Cerebellar nuclear complex (tissue), 1 donor: ENCODE measurements around the gene SUGCT.

Source experiments
- DNase-seq, 2 experiments: peaks; one replicate each; lab custom pipeline; 2025; lab: John Stamatoyannopoulos, UW

SUGCT gene

DNA sequence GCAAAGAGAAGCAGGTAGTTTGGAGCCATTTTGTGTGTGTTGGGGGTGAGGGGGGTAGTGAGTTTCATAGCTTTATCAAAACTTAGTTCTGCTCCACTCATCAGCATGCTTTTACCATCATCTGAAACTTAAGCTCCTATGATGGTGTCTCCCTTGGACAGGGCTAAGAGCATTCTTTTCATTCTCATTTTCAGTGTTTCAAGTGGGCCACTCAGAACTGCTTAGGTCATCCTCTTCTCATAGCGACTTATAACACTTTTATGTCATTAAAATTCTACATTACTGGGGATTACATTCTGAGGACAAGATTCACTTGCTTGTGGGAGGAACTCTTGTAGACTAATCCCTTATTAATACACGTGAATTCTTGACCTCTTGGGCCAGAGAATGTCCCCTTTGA is 649.4 kb downstream of the SUGCT start:
- no peak for DNase-seq

DNA sequence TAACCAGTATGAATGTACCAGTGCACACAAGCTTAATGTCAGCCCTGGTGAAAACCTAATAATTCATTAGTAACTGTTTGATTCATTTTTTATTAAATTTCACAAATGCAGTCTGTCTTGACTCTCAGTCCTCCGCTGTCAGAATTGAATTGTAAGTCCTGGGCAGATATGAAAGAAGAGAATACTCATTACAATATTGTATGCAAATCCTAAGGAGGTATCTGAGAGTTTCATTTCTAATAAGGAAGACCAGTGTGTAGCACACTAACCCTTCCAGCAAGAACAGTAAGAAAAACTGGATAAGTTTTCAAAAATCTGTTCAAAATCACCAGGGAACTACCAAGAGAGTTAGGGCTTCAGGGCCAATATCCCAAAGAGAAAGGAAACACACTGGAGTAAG is 652.1 kb downstream of the SUGCT start:
- no peak for DNase-seq

DNA sequence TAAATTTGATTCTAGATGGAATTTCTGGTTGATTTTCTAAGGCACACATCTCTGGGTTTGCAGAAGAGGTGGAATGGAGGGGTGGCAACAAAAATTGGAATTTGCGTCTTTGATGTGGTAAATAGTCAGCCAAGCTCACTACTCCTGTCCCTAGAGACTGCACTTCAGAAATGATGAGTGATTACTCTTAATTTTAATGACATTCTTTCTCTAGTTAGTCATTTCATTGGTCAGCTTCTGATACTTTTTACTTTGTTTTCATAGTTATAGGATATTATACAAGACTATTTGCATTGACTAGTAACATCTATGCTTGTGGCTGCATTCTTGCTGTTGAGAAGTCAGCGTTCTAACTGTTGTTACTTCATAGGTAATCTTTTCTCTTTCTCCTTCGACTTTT is 658.3 kb downstream of the SUGCT start:
- no peak for DNase-seq

DNA sequence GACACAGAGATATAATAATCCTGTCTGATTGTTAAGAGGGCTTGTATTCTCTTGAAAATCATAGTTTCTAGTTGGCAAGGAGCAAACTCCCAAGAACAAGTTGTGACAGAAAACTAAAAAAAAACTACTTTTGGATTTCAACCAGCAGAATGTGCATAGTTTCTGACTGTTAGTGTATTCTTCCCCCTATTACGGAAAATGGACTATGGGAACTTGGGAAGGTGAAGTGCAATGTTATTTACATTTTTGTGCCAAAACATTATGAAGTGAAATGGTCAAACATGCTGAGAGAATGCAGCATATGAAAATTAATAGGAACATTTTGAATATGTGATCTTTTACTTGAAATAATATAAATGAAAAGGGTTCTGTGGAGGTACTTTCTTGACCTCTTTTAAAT is 660.8 kb downstream of the SUGCT start:
- DNase-seq = no peak

DNA sequence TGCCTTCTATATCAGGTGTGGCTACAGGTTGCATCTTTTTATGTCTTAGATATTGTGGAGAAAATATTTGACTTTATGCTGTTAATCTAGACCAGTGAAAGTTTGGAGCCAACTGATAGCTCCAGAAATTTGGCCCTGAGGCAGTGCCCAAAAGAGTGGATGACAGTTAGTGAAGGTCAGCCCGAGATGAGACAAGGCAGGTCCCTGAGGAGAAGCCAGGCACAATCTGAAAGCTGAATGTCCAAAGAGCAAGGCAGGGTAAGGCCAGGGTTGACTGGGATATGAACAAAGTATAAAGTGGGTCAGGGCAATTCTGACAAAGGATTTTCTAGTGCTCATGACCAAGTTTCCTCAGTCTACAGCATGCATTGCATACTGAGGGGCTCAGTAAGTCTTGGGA is 661.9 kb downstream of the SUGCT start:
- DNase-seq = no peak

DNA sequence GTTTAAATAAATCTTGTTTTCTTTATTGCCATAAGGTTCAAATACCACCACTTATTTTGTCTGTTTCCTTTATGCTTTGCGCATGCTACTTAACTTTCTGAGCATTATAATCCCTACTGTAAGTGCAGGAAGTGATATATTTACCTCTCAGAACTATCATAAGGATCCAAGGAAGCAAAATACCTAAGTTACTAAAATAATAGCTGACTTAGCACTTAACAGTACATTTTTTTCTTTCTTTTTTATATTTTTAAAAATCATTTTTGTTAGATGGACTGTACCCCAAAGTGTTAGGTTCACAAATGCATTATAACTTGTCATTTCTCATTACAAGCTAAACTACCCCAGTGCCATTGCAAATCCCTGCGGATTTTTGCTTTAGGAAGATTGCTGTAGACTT is 663.8 kb downstream of the SUGCT start:
- DNase-seq = no peak

DNA sequence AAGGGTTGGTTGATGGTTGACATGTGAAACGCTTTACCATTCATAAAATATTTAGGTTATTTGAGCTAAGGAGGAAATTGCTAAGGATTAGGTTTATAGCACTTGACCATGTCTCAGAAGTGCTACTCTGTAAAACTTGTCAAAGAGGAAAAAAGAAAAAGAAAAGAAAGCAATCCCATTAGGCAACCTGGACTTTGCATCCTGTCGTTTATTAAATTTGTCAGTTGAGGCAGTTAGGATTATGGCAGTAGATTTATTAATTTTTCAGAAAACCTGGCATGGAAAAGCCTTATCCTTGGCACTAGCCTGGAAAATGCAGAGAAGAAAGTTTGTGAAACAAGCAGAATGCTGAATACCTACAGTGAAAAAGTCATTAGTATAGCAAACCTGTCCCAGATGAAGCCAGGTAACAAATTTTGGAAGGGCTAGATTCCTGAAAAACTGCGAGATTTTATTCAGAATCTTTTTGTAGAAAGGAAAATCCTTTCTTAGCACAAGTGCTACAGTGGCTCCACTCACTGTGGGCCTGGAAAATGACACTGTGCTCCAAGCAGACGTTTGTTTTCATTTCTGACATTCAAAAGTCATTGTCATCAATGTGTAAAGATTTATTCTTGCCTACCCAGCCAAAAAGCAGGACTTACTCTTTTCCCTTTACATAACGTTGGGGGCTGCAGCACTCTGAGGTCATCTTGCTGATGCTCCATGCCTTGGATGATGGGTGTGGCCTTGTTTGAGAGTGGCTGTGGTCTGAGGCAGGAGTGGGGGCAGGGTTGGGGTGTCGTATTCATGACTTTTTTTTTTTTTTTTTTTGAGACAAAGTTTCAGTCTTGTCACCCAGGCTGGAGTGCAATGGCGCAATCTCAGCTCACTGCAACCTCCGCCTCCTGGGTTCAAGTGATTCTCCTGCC is 664.9 kb downstream of the SUGCT start:
- DNase-seq = no peak

DNA sequence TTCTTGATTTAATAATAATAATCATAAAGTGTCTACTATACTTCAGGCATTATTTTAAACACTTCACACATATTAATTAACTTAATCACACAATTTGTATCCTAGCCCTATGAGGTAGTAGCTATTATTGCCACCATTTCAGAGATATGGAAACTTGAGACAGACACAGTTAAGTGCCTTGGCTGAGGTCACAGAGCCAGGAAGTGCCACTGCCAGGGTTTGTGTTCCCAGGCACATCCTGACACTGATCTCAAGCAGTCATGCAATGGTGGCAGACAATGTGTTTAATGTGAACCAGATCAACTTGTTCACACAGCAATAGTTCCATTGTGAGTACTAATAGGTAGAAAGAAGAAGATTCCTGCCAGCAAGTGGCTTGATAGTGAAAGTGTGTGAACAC is 666.0 kb downstream of the SUGCT start:
- no peak for DNase-seq

DNA sequence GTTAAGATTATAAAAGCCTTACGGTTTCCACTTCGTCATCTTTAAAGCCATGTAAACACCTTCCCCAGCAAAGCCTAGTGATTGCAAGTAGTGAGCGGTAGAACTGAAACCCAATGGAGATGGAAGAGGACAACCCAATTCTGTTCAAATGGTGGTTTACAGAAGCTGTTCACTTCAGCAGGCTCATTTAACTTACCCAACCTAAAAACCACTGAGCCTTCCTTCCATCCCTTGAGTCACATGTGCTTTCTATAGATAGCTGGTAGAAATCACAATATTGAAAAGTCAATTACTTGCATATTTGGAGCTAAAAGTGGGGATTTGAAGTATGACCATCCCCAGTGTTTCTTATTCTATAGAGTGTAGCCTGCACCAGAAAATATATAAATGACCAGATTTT is 667.7 kb downstream of the SUGCT start:
- DNase-seq = no peak

DNA sequence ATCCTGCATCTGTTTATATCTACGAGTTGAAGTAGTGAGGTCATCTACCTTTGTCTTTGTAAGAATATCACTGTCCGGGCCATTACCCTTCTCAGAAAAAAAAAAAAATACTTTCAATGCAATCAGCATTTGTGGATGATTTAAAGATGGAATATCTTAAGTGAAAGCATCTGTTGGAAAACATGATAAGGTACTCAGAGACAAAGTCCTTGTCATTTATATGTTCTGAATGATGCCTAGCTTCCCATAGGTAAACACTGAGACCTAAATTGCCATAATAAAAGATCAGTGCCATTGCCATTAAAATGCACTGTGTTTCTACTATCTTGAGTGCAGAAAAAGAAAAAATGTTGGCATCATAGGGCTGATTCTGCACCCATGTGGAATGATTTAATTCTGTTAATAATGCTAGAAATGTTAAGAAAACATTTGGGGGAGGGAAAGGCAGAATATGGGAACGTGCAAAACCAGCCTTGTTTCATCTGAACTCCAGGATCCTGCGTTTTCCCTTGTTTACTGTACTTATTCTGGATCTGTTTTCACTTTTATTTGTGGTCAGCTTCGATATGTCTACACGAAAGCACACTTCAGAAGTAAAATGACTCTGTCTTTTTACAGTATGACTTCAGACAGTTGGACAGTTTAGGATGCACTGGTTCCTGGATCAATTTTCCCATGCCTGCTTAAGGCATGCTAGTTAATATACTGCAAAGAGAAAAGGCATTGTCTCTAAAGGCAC is 669.8 kb downstream of the SUGCT start:
- DNase-seq = no peak

DNA sequence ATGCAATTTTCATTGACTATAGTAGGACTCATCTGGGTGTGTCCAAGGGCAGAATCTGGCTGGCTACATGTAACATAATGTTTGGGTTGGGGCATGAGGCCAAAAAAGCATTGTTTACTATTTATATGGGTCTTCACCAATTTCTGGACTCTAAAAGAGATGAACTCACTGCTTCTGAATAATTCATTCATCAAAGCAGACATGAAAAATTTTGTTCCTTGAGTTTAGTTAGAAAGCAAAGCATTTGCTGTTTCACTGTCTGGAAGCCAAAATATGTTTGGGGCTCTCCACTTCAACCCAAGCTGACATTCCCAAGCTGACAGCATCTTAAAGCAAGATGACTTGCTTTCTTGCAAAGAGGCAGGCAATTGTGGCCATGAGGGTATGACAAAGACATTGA is 670.6 kb downstream of the SUGCT start:
- DNase-seq = no peak

DNA sequence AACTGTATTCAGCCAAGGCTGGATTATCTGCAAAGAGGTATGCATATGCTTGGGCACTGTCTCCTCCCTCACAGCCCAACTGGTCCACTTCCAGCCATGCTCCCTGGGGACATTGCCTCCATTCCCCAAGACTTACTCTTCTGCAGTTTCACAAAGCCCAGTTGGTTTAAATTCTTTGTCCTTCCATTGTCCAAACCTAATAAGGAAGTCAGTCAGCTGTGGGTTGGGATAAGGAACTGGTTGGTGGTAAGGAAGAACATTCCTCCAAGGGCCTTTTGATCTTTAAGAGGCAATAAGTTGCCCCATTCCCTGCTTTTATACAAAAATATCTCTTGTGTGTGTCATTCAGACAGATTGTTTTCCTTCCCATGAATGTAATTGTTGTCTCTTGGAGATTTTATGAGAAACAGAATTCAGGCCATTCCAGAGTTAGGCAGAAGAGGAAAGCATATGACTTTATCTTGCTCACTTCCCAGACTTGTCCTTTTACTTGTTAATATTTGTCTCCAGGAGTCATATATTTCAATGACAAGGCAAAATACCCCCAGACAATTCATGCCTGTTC is 673.7 kb downstream of the SUGCT start:
- no peak for DNase-seq

DNA sequence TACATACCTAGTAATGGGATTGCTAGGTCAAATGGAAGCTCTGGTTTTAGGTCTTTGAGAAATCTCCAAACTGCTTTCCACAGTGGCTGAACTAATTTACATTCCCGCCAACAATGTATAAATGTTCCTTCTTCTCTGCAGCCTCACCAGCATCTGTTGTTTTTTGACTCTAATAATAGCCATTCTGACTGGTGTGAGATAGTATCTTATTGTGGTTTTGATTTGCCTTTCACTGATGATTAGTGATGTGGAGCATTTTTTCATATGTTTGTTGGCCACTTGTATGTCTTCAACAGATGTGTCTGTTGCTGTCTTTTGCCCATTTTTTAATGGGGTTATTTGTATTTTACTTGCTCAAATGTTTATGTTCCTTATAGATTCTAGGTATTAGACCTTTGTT is 675.5 kb downstream of the SUGCT start:
- no peak for DNase-seq

DNA sequence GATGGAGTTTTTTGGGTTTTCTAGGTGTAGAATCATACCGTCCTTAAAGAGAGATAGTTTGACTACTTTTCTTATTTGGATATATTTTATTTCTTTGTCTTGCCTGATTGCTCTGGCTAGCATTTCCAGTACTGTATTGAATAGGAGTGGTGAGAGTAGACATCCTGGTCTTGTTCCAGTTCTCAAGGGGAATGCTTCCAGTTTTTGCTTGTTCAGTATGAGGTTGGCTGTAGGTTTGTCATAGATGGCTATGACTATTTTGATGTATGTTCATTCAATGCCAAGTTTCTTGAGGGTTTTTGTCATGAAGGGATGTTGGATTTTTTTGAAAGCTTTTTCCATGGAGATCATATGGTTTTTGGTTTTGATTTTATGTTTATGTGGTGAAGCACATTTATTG is 676.9 kb downstream of the SUGCT start:
- DNase-seq = no peak

DNA sequence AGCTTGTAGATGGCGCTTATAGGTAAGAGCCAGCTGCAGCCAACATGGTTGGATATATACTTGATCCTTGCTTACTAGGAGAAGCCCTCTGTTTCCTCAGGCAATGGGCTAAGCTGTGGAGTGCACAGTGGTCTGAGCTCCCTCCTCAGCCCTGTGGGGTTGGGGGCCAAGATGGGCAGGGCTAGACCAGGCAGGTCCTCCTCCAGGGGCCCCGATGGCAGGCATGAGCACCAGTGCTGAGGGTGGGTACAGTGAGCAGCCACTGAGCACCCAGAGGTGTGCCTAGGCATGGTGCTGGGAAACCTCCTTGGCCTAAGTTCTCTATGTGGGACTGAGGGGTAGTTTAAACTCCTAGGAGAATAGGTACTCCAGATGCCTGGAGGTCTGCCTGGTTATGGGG is 680.2 kb downstream of the SUGCT start:
- no peak for DNase-seq

DNA sequence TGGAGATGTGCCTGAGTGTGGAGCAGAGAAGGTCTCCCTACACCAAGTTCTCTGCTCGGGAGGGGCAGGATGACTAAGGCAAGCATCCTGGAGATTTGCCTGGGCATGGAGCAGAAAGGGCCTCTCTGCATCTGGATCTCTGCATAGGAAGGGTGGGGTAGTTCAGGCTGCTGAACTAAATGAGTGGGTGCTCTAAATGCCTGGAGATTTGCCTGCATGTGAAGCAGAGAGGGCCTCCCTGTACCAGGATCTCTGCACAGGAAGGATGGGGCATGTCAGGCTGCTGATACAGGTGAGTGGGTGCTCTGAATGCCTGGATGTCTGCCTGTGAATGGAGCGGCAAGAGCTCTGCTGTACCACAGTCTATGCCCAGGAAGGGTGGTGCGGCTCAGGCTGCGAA is 680.7 kb downstream of the SUGCT start:
- no peak for DNase-seq

DNA sequence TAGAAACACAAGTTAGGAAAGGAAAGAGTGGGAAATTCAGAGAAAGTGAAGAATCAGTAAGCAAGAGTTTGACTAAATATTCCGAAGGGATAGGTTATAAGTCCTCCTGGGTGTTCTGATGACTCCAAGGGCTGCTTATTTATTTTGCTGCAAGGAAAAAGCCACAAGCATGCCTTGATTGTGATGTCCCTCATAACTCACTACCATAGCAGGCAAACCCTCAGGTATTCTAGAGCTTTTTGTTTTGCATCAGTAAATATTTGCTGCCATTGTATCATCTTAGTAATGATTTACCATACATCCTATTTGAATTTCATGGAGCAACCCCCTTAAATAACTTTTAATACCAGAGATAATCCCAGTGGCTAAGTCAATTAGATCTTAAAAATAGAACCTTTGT is 688.1 kb downstream of the SUGCT start:
- no peak for DNase-seq

DNA sequence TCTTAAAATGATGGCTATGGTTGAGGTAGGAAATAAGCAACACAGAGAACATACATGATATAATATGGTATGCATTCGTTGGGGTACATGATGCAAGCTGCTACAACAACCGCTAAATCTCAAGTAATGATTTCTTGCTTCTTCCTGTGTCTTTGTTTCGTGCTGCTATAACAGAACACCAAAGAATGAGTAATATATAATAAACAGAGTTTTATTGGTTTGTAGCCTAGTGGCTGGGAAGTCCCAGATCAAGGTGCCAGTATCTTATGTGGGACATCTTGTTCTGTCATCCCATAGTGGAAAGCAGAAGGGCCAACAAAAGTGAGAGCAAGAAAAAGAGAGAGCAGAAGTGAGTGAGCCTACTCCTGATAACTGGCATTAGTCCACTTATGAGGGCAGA is 689.7 kb downstream of the SUGCT start:
- no peak for DNase-seq

DNA sequence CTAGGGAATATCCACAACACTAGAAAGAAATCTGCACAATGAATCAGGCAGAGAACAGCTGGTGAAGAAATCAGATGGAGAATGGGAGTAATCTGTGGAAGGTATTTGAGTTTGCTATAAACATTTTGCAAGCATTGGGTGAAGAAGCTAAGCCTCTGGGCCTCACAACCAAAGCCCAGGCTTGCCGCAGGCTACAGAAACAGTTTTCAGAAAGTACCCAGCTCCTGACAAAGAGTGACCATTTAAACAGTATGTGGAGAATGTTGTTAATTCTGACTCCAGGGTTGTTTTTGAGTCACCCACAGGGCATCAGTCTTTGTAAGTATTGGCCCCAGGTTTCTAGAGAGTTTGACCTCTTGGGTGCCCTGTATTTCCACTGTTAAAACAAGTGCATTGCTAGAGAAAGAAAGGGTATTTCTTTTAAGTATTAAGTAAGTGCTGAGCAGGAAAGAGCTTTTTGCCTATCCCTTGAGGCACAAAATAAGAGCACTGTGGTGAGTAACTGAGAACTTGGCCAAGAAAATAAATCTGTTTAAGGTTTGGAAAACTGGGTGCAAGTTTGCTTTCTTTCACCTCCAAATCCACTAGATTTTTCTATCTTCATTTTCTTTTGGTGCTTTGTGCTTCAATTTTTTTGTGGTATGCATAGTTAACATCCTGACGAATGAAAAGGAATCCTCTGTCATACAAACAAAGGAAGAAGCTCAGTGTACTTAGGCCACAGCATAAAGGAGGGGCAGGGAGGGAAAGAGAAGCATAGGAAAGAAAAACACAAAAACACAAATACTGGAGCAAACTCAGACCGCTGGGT is 691.8 kb downstream of the SUGCT start:
- no peak for DNase-seq

DNA sequence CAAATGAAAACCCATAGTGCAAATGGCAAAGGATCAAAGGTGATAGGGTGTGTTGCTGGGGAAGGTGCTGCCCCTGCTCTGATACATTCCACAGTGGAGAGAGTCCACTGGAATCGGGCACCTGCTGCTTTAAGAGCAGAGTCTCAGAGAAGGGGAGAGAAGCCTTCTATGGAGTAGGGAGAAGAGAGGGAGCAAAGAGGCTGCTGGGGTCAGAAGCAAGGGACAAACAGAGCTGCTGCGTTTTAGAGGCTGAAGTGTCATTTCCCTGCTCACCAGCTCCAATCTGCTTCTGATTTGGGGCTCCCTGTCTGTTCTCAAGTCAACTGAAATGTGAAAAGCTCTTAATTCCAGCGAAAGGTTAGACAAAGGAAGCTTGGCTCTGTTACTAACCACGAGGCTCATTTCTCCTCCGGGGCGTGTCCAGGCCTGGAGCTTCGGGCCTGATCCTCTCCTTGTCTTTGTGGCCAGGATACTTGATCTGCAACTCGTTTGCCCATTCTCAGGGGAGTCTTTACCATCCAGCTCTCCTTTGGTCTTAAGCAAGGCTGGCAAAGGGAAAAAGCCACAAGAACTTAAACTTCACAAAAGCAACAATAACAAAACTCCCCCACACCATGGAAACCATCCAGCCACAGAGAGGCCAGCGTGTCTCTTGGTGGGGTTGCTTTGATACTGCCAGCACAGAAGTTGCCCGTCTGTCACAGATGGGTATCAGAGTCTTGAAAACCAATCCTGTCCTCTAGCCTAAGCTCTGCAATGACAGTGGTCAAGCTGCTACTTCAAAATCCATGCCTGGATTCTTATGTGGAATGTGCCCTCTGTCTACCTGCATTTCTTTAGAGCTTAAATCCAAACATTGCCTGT is 692.6 kb downstream of the SUGCT start:
- no peak for DNase-seq
